Common myeloid progenitor, CD34-positive (primary cell): ENCODE measurements around the gene ASXL1.
A peak's percentile ranks its signal among the peaks of the same experiment; 100 is the strongest.

Experiments used
- CTCF ChIA-PET: fragments of 350-600 bp; sonication (Branson Sonifier 250); formaldehyde crosslinking; loops from one replicate; lab custom pipeline; 2021; ENCODE audit warnings: antibody characterized with exemption; lab: Charles Lee
- POLR2A ChIA-PET: fragments of 350-600 bp; sonication (Branson Sonifier 250); formaldehyde crosslinking; loops from one replicate; lab custom pipeline; 2021; ENCODE audit warnings: antibody characterized with exemption; lab: Charles Lee
- DNase-seq, 3 donors: peaks; one replicate each; pipeline versions ENCODE4 v3.0.0 to v3.0.0-alpha.2; 2013
- H3K27ac ChIP-seq, 2 experiments: 1 replicate in 1 of 2; 2 replicates in 1 of 2; pipeline ENCODE4 v1.7.0; 2013; ENCODE audit warnings: inconsistent platforms in 2 of 2, low read length in 2 of 2, mild to moderate bottlenecking in 2 of 2, low read depth in 1 of 2, moderate library complexity in 1 of 2; ENCODE audit not compliant: severe bottlenecking in 2 of 2, insufficient read depth in 1 of 2, poor library complexity in 1 of 2
- H3K27me3 ChIP-seq, 5 experiments: replicated peaks in 2 of 5; 1 replicate in 3 of 5; 2 replicates in 2 of 5; pipeline versions ENCODE4 v1.6.1 to v1.7.0; 2013; ENCODE audit warnings: low read length in 4 of 5, mild to moderate bottlenecking in 2 of 5, moderate library complexity in 2 of 5, inconsistent platforms in 1 of 5; ENCODE audit not compliant: insufficient read depth in 5 of 5, control insufficient read depth in 4 of 5
- H3K36me3 ChIP-seq, 4 experiments: 1 replicate in 2 of 4; 2 replicates in 2 of 4; pipeline versions ENCODE4 v1.6.1 to v1.7.0; 2013; ENCODE audit warnings: low read length in 3 of 4, control low read depth in 1 of 4, mild to moderate bottlenecking in 1 of 4; ENCODE audit not compliant: control insufficient read depth in 4 of 4, insufficient read depth in 4 of 4
- H3K4me1 ChIP-seq, 4 experiments: 1 replicate in 3 of 4; 2 replicates in 1 of 4; pipeline versions ENCODE4 v1.6.1 to v1.7.1; 2013; ENCODE audit warnings: low read length in 3 of 4, mild to moderate bottlenecking in 3 of 4, control low read depth in 1 of 4, inconsistent platforms in 1 of 4, moderate library complexity in 1 of 4; ENCODE audit not compliant: control insufficient read depth in 4 of 4, insufficient read depth in 4 of 4; ENCODE audit errors: control extremely low read depth in 1 of 4
- H3K4me3 ChIP-seq, 7 experiments: 1 replicate in 4 of 7; 2 replicates in 3 of 7; pipeline versions ENCODE4 v1.5.1 to v1.7.0; 2013; ENCODE audit warnings: mild to moderate bottlenecking in 7 of 7, low read length in 6 of 7, moderate library complexity in 6 of 7, inconsistent platforms in 2 of 7, low read depth in 2 of 7, control low read depth in 1 of 7; ENCODE audit not compliant: insufficient read depth in 4 of 7, control insufficient read depth in 1 of 7; ENCODE audit errors: extremely low read depth in 1 of 7
- H3K9me3 ChIP-seq, 5 experiments: 1 replicate in 4 of 5; 2 replicates in 1 of 5; pipeline versions ENCODE4 v1.6.1 to v1.7.1; 2013; ENCODE audit warnings: low read length in 4 of 5, mild to moderate bottlenecking in 2 of 5, inconsistent platforms in 1 of 5, low read depth in 1 of 5, moderate library complexity in 1 of 5; ENCODE audit not compliant: control insufficient read depth in 4 of 5, insufficient read depth in 2 of 5; ENCODE audit errors: control extremely low read depth in 1 of 5
- WGBS: methylation state at CpG from one replicate; pipeline ENCODE4 v1.1.5; 2013; ENCODE audit not compliant: insufficient coverage; 5-methylcytosine and 5-hydroxymethylcytosine counted together

The ASXL1 gene

GRCh38 chr20:32395066-32395465 is 36.9 kb downstream of the ASXL1 start:
- peaks cover 6 to 29% (median 12%) of the 10 kb centered on the region in 4 experiments for H3K36me3 ChIP-seq
- H3K27me3 ChIP-seq, result no peaks in the 10 kb centered on the region
- DNase-seq, result peak in 2 of 3 donors; percentile 26 to 52
- no peak overlapping the region for H3K4me3 ChIP-seq
- H3K9me3 ChIP-seq, result peaks cover 0 to 14% (median 7%) of the 10 kb centered on the region in 5 experiments
- ChIA-PET CTCF (interaction anchor here (1.0 to 1.5 kb wide), 2 partner anchors 10 to 24 kb away, joined by 5 to 7 read pairs; no protein-coding TSS in a partner anchor), POLR2A (no interaction called here)
- 100% methylated on average over 2 of the region's 3 CpGs for WGBS
- H3K4me1 ChIP-seq, result peaks cover 0 to 14% (median 2%) of the 10 kb centered on the region in 4 experiments
- no peak overlapping the region for H3K27ac ChIP-seq

DNA sequence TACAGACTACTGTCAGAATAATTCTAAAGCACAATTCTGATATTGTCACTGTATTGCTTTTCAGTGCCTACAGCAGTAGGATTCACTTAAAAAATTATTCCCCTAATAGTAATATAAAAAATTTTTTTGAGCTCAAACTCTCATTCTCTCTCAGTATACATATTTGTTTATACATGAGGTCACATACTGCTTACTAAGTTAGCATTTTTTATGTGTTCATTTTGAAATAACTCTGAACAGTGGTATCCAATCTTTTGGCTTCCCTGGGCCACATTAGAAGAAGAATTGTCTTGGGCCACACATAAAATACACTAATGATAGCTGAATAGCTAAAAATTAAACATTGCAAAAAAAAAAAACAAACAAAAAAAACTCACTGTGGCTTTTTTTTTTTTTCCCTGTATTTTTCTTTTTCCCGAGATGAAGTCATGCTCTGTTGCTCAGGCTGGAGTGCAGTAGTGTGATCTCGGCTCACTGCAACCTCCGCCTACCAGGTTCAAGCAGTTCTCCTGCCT is 38.6 kb downstream of the ASXL1 start:
- H3K4me3 ChIP-seq, result no peak overlapping the region
- peaks cover 0 to 14% (median 7%) of the 10 kb centered on the region in 5 experiments for H3K9me3 ChIP-seq
- POLR2A ChIA-PET, result interaction anchor here (0.9 kb wide), 1 partner anchor 19 kb away, joined by 3 read pairs; no protein-coding TSS in a partner anchor
- no peak for DNase-seq
- WGBS, result no CpG with 5 or more reads among the region's 3 CpGs
- H3K4me1 ChIP-seq, result peaks cover 0 to under 1% (median 0%) of the 10 kb centered on the region in 4 experiments
- peaks cover 12 to 25% (median 13%) of the 10 kb centered on the region in 4 experiments for H3K36me3 ChIP-seq
- H3K27ac ChIP-seq, result no peak overlapping the region
- H3K27me3 ChIP-seq, result no peaks in the 10 kb centered on the region
- CTCF ChIA-PET, result interaction anchor here (0.6 to 1.6 kb wide), 2 partner anchors 8 to 12 kb away, joined by 3 read pairs; no protein-coding TSS in a partner anchor

- no peak overlapping the region for H3K4me3 ChIP-seq
- H3K9me3 ChIP-seq, result peaks cover 0 to 14% (median 7%) of the 10 kb centered on the region in 5 experiments
- ChIA-PET CTCF (interaction anchor here (1.6 kb wide), 1 partner anchor 12 kb away, joined by 3 read pairs; no protein-coding TSS in a partner anchor), POLR2A (no interaction called here)
- peaks cover 10 to 25% (median 18%) of the 10 kb centered on the region in 4 experiments for H3K36me3 ChIP-seq
- no peaks in the 10 kb centered on the region for H3K27me3 ChIP-seq
- WGBS, result 97% methylated on average over 6 of the region's 11 CpGs
- H3K27ac ChIP-seq, result no peak overlapping the region
- DNase-seq, result peak in 2 of 3 donors; percentile 11 to 50
- no peaks in the 10 kb centered on the region for H3K4me1 ChIP-seq
Measured at GRCh38 chr20:32397567-32398084, 39.5 kb downstream of the ASXL1 start.

DNA sequence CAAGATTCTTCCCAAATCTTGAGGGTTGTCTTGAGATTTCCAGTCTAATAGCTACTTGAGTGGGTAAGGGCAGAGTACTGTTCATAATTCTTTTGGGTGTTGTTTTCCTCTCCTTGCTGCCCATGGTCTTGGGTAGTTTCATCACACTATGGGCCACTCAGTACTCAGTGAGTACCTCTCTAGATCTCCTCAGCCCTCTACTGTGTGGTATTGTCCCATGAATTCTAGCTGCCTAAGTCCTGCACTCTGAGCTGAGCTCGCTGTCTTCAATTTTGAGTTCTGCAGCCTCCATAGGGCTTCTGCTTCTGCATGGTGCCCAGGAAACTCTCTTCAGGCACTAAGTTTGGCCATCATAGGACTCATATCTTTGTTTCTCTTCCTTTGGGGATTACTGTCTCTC is 42.3 kb downstream of the ASXL1 start:
- peaks cover 7 to 15% (median 13%) of the 10 kb centered on the region in 4 experiments for H3K36me3 ChIP-seq
- H3K27me3 ChIP-seq, result no peaks in the 10 kb centered on the region
- POLR2A ChIA-PET, result no interaction called here
- H3K9me3 ChIP-seq, result peaks cover 0 to 6% (median 1%) of the 10 kb centered on the region in 5 experiments
- 100% methylated on average over 1 of the region's 1 CpG for WGBS
- H3K4me3 ChIP-seq, result no peak overlapping the region
- no peaks in the 10 kb centered on the region for H3K4me1 ChIP-seq
- H3K27ac ChIP-seq, result no peak overlapping the region
- CTCF ChIA-PET, result interaction anchor here (0.7 to 1.7 kb wide), 3 partner anchors 9 to 11 kb away, joined by 3 to 4 read pairs (median 3); no protein-coding TSS in a partner anchor
- no peak for DNase-seq

GRCh38 chr20:32404017-32404416 is 45.9 kb downstream of the ASXL1 start:
- DNase-seq, result no peak
- no peaks in the 10 kb centered on the region for H3K4me1 ChIP-seq
- H3K27ac ChIP-seq, result no peak overlapping the region
- ChIA-PET POLR2A (no interaction called here), CTCF (interaction anchor here (0.9 to 2.9 kb wide), 4 partner anchors 9 to 32 kb away, joined by 3 to 9 read pairs (median 7); no protein-coding TSS in a partner anchor)
- no peak overlapping the region for H3K4me3 ChIP-seq
- H3K27me3 ChIP-seq, result no peaks in the 10 kb centered on the region
- no CpG with 5 or more reads among the region's 2 CpGs for WGBS
- H3K36me3 ChIP-seq, result peaks cover 10 to 27% (median 13%) of the 10 kb centered on the region in 4 experiments
- no peaks in the 10 kb centered on the region for H3K9me3 ChIP-seq

DNA sequence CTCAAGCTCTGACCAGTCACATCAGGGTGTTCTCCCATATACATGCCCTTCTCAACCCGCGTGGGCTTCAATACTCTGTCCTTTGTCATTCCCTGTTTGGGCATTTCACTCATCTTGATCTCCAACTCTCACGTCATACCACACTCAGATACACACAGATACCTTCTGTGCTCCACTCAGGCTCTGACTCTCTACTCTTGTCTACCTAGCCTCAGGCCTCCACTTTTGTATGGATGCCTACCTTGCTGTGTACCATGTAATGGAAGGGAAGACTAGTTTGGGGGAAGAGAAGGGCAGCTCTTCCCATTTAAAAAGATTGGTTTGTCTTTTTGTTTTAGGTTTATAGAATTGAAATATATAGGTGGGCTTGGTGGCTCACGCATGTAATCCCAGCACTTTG is 48.6 kb downstream of the ASXL1 start:
- ChIA-PET CTCF (interaction anchor here (1.2 to 2.9 kb wide), 4 partner anchors 8 to 30 kb away, joined by 3 to 9 read pairs (median 6); no protein-coding TSS in a partner anchor), POLR2A (interaction anchor here (0.6 kb wide), 1 partner anchor 417 kb away, joined by 3 read pairs; no protein-coding TSS in a partner anchor)
- H3K4me3 ChIP-seq, result no peak overlapping the region
- H3K27me3 ChIP-seq, result no peaks in the 10 kb centered on the region
- no peak for DNase-seq
- no peaks in the 10 kb centered on the region for H3K9me3 ChIP-seq
- WGBS, result 100% methylated on average over 3 of the region's 4 CpGs
- H3K27ac ChIP-seq, result no peak overlapping the region
- H3K36me3 ChIP-seq, result peaks cover 4 to 17% (median 16%) of the 10 kb centered on the region in 4 experiments
- H3K4me1 ChIP-seq, result peaks cover under 1 to 4% (median 2%) of the 10 kb centered on the region in 4 experiments
